RPMI8226 (cell line): ENCODE data around the gene BRAT1.

ENCODE experiments used
- DNase-seq: peaks from one replicate; pipeline ENCODE4 v3.0.0-alpha.2; 2015

The BRAT1 gene

GRCh38 chr7:2494191-2495130 is 60.9 kb downstream of the BRAT1 start:
- DNase-seq, result no peak

GRCh38 chr7:2493205-2494164 is 61.8 kb downstream of the BRAT1 start:
- no peak for DNase-seq

- DNase-seq, result no peak
Measured at GRCh38 chr7:2492038-2492437, 63.3 kb downstream of the BRAT1 start.

GRCh38 chr7:2490181-2490651 is 65.1 kb downstream of the BRAT1 start:
- no peak for DNase-seq

DNA sequence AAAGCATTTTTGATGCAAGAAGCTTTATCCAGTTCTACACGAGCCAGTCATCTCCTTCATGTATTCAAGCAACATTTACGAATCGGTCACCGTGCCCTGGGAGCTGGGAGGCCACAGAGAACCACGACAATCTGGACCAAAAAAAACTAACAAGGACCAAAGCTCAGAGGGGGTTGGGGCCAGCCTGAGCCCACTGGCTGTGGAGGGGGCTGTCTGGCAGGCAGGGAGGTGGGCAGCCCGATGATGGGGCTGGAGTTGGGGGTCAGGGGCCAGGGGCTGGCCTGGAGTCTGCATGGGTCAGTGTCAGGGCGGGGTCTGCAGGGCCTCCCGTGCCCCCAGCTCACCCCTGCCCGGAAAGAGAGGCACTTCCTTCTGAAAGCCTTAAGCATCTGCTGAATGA is 66.6 kb downstream of the BRAT1 start:
- DNase-seq, result no peak

GRCh38 chr7:2488272-2488645 is 67.1 kb downstream of the BRAT1 start:
- no peak for DNase-seq
